NCI-H69 (cell line): Measurements from ENCODE around the gene INHA.

Experiments used
- DNase-seq: peaks from one replicate; lab custom pipeline; 2025; lab: John Stamatoyannopoulos, UW

Gene INHA

GRCh38 chr2:219540784-219541504 is 31.2 kb upstream of the INHA start:
- no peak for DNase-seq

GRCh38 chr2:219541611-219542180 is 30.4 kb upstream of the INHA start:
- DNase-seq = peak; percentile 83

GRCh38 chr2:219542931-219543595 is 29.0 kb upstream of the INHA start:
- DNase-seq = peak; percentile 46

- DNase-seq = peak; percentile 97
Measured at GRCh38 chr2:219543596-219544358, 28.3 kb upstream of the INHA start, which contains the start of the genes CHPF and TMEM198. TSS of gene CHPF (minus strand) at chr2:219543809. CDS start at chr2:219543538, 271 bp downstream. TSS of gene TMEM198 (plus strand) at chr2:219544028. CDS start at chr2:219544728, 700 bp downstream.

GRCh38 chr2:219544567-219544966 is 27.5 kb upstream of the INHA start:
- DNase-seq = no peak

- no peak for DNase-seq
Measured at GRCh38 chr2:219545295-219545942, 26.7 kb upstream of the INHA start.

- DNase-seq = no peak
Measured at GRCh38 chr2:219545943-219546352, 26.2 kb upstream of the INHA start.

- DNase-seq = no peak
Measured at GRCh38 chr2:219547621-219548020, 24.5 kb upstream of the INHA start.

GRCh38 chr2:219548990-219549389 is 23.1 kb upstream of the INHA start:
- no peak for DNase-seq

- DNase-seq = no peak
Measured at GRCh38 chr2:219549619-219550018, 22.5 kb upstream of the INHA start.

- DNase-seq = peak; percentile 76
Measured at GRCh38 chr2:219551441-219552381, 20.4 kb upstream of the INHA start.

GRCh38 chr2:219552382-219553167 is 19.5 kb upstream of the INHA start:
- peak; percentile 85 for DNase-seq

- DNase-seq = no peak
Measured at GRCh38 chr2:219553168-219553417, 19.0 kb upstream of the INHA start.

GRCh38 chr2:219553463-219553963 is 18.6 kb upstream of the INHA start:
- no peak for DNase-seq

GRCh38 chr2:219554350-219554749 is 17.8 kb upstream of the INHA start:
- no peak for DNase-seq

GRCh38 chr2:219555956-219556355 is 16.2 kb upstream of the INHA start:
- DNase-seq = no peak

GRCh38 chr2:219556413-219556812 is 15.7 kb upstream of the INHA start:
- no peak for DNase-seq

- no peak for DNase-seq
Measured at GRCh38 chr2:219557320-219557719, 14.8 kb upstream of the INHA start.

- DNase-seq = no peak
Measured at GRCh38 chr2:219557791-219558785, 14.0 kb upstream of the INHA start.
